DND-41 (cell line): ENCODE measurements around the gene CENPX.

Experiments
- ATAC-seq: fragments of 200-7000 bp; cut with Tn5 transposase; 3 replicates; pipeline ENCODE4 v1.9.1; 2021; ENCODE audit warnings: low read depth; ENCODE audit not compliant: insufficient read depth
- DNase-seq: peaks from one replicate; pipeline ENCODE4 v3.0.0-alpha.2; 2020
- H2AFZ ChIP-seq: 2 replicates; pipeline ENCODE4 v1.6.0; 2012; ENCODE audit warnings: low read depth, low read length
- H3K27ac ChIP-seq: 2 replicates; pipeline ENCODE4 v1.5.1; 2012; ENCODE audit warnings: low read length, inconsistent platforms
- H3K27me3 ChIP-seq: fragments of 200-600 bp; sonication (generic); 2 replicates; pipeline ENCODE4 v1.6.0; 2012; ENCODE audit warnings: low read length, mild to moderate bottlenecking, inconsistent platforms; ENCODE audit not compliant: insufficient read depth, poor library complexity
- H3K36me3 ChIP-seq: 2 replicates; pipeline ENCODE4 v1.5.1; 2012; ENCODE audit warnings: low read length, inconsistent platforms; ENCODE audit not compliant: insufficient read depth
- H3K4me1 ChIP-seq: 2 replicates; pipeline ENCODE4 v1.5.1; 2012; ENCODE audit warnings: mild to moderate bottlenecking, low read length; ENCODE audit not compliant: insufficient read depth
- H3K4me2 ChIP-seq: 2 replicates; pipeline ENCODE4 v1.6.0; 2012; ENCODE audit warnings: mild to moderate bottlenecking, moderate library complexity, low read length, inconsistent platforms; ENCODE audit not compliant: insufficient read depth
- H3K4me3 ChIP-seq, 2 experiments: fragments of 200-600 bp in 1 of 2; shearing (Covaris generic) in 1 of 2; 2 replicates each; pipeline ENCODE4 v1.5.1; 2012 to 2016; ENCODE audit warnings: inconsistent platforms in 2 of 2, low read length in 2 of 2, mild to moderate bottlenecking in 2 of 2, low read depth in 1 of 2, moderate library complexity in 1 of 2
- H3K79me2 ChIP-seq: 2 replicates; pipeline ENCODE4 v1.6.0; 2012; ENCODE audit warnings: low read length, inconsistent platforms; ENCODE audit not compliant: insufficient read depth
- H3K9ac ChIP-seq: 2 replicates; pipeline ENCODE4 v1.6.0; 2012; ENCODE audit warnings: low read depth, mild to moderate bottlenecking, inconsistent platforms, low read length, moderate library complexity
- H3K9me3 ChIP-seq: 2 replicates; pipeline ENCODE4 v1.5.1; 2012; ENCODE audit warnings: low read length, moderate library complexity, mild to moderate bottlenecking, inconsistent platforms; ENCODE audit not compliant: insufficient read depth, severe bottlenecking
- H4K20me1 ChIP-seq: 2 replicates; pipeline ENCODE4 v1.6.0; 2012; ENCODE audit warnings: low read length; ENCODE audit not compliant: insufficient read depth
- CTCF ChIP-seq: IDR thresholded peaks from 2 replicates; pipeline ENCODE4 v1.5.1; 2012; ENCODE audit warnings: borderline replicate concordance, low read length, moderate library complexity, mild to moderate bottlenecking; ENCODE audit not compliant: poor library complexity, severe bottlenecking; ENCODE audit errors: extremely low read depth
- EZH2 ChIP-seq: IDR thresholded peaks from 3 replicates; pipeline ENCODE4 v1.6.1; 2012; ENCODE audit warnings: borderline replicate concordance, low read depth, mild to moderate bottlenecking, moderate library complexity, low read length, inconsistent platforms; ENCODE audit not compliant: severe bottlenecking

CENPX gene

GRCh38 chr17:81980707-81981343 lies 41.9 kb downstream of the CENPX start:
- peaks cover 14% of the 10 kb centered on the region for H3K79me2 ChIP-seq
- H3K27me3 ChIP-seq: no peaks in the 10 kb centered on the region
- no peak overlapping the region for H3K9ac ChIP-seq
- H3K4me2 ChIP-seq: no peak overlapping the region
- DNase-seq (peak; percentile 30), ATAC-seq (no peak)
- no peak overlapping the region for H3K4me3 ChIP-seq
- H3K27ac ChIP-seq: no peak overlapping the region
- H4K20me1 ChIP-seq: 0 out of 2 replicates have a peak, but pooled peaks cover 5% of the 10 kb centered on the region
- H2AFZ ChIP-seq: no peak overlapping the region
- peaks cover 38% of the 10 kb centered on the region for H3K4me1 ChIP-seq
- TF ChIP-seq CTCF: no peak
- TF ChIP-seq EZH2: no peak
- no peaks in the 10 kb centered on the region for H3K9me3 ChIP-seq
- peaks cover 35% of the 10 kb centered on the region for H3K36me3 ChIP-seq

GRCh38 chr17:81980122-81980521 lies 42.6 kb downstream of the CENPX start:
- Histone ChIP-seq H3K27ac (no peak overlapping the region), H3K79me2 (peaks cover 14% of the 10 kb centered on the region), H3K27me3 (no peaks in the 10 kb centered on the region), H2AFZ (no peak overlapping the region), H3K9ac (no peak overlapping the region), H3K9me3 (no peaks in the 10 kb centered on the region), H3K4me2 (no peak overlapping the region), H4K20me1 (0 out of 2 replicates have a peak, but pooled peaks cover 4% of the 10 kb centered on the region), H3K4me3 (no peak overlapping the region), H3K36me3 (peaks cover 29% of the 10 kb centered on the region), H3K4me1 (peaks cover 38% of the 10 kb centered on the region)
- ATAC-seq: no peak
- no peak for TF ChIP-seq EZH2
- DNase-seq: no peak

GRCh38 chr17:81978524-81979298 lies 44.0 kb downstream of the CENPX start:
- no peak for DNase-seq
- H3K9ac ChIP-seq: peak overlapping the region; percentile 94
- no peaks in the 10 kb centered on the region for H3K9me3 ChIP-seq
- no peak overlapping the region for H2AFZ ChIP-seq
- peaks cover 38% of the 10 kb centered on the region for H3K4me1 ChIP-seq
- peak overlapping the region; percentile 99 for H3K4me2 ChIP-seq
- 0 out of 2 replicates have a peak overlapping the region, but pooled peaks have one; percentile 21 for H3K27ac ChIP-seq
- peaks cover 14% of the 10 kb centered on the region for H3K36me3 ChIP-seq
- no peaks in the 10 kb centered on the region for H3K27me3 ChIP-seq
- H3K79me2 ChIP-seq: peaks cover 14% of the 10 kb centered on the region
- no peaks in the 10 kb centered on the region for H4K20me1 ChIP-seq
- no peak for TF ChIP-seq EZH2
- TF ChIP-seq CTCF: no peak
- no peak for ATAC-seq
- H3K4me3 ChIP-seq: peak overlapping the region in 1 of 2 experiments; percentile 86; a peak in 2 of 4 replicates
